SKM-1 (cell line): Measurements from ENCODE around the gene GABRD.
A peak's percentile ranks its signal among the peaks of the same experiment; 100 is the strongest.

ENCODE experiments used
- DNase-seq: peaks from one replicate; lab custom pipeline; 2025; ENCODE audit not compliant: unreplicated experiment; lab: John Stamatoyannopoulos, UW

Gene GABRD

DNA sequence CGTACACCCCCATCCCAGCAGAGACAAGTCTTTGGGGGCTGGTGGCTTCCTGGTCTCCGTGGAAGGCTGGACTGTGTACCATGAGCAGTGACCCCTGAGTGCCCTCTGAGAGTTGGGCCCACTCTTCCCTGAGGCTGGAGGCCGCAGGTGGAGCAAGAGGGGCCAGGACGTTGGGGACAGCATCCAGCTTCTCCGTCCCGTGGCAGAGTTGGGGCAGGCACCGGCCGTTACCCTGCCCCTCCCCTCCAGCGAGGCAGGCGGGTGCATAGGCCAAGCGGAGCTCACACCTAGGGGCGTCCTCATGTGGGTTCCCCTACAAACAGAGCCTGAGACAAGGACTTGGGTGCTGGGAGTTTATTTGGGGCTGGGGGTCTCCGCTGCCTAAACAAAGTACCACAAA lies 14.0 kb downstream of the GABRD start:
- no peak for DNase-seq

DNA sequence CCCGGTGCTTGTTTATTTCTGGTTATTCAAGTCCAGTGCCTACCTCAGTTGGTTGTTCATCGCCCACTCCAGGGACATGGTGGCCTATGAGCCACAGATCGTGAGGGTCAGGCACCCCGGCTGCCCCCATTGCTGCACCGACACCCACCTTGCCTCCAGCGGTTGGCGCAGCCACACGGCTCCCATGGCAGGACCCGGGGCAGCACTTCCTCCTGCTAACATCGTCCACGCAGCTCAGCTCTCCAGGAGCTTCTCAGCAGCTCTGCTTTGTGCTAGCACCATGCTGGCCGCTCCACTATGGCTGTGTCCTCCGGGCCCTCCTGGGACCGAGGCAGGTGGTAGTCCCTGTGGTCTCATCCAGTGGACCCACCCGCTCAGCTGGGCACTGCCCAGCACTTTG lies 17.1 kb downstream of the GABRD start:
- DNase-seq = no peak

GRCh38 chr1:2037314-2037979 lies 18.3 kb downstream of the GABRD start:
- no peak for DNase-seq

DNA sequence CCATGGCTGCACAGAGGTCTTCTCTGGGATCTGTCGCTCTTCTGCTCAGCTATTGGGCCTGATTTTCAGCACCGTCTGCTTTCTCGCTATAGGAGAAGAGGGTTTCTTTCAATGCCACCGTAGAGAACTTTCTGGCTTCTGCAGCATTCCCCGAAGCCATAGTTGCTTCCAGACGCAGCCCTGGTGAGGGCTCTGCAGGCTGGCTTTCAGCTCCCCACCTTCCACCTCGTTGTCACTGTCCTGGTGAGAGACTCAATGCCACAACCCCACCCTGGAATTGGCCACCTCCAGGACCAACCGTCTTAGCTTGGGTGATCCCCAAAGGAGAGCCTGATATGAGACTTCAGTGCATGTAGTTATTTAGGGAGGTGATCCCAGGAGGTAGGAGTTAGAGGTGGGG lies 19.1 kb downstream of the GABRD start:
- DNase-seq = no peak

DNA sequence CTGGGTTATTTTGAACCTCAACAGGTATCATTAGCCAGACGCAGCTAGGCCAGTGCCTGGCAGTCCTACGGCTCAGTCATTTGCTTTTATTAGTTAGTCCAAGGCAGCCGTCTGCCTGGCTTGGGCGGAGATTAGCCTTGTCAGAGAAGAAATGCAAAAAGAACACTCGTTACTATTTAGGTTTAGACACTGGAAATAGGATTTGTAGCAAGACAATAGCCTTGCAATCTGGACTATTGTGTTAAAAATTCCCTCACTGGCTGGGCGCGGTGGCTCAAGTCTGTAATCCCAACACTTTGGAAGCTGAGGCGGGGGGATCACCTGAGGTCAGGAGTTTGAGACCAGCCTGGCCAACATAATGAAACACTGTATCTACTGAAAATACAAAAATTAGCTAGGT lies 20.1 kb downstream of the GABRD start:
- no peak for DNase-seq

DNA sequence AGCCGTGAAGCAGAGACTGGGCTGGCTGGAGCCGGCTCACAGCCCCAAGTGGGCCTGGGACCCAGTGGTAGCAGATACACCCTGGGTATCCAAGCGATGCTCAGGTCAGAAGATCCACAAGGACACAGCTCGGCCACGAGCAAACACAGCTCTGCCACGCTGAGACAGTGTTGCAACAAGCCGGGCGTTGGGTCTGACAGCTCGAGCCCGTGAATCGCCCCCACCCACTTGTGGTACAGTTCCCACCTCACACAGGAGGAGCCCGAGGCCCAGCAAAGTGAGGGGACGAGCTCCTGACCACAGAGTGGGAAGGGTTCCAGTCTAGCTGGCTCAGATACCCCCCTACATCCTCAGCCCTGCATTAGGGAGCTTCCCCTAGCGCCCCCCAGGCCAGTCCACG lies 22.2 kb downstream of the GABRD start:
- no peak for DNase-seq

GRCh38 chr1:2041887-2042286 lies 22.7 kb downstream of the GABRD start:
- no peak for DNase-seq

DNA sequence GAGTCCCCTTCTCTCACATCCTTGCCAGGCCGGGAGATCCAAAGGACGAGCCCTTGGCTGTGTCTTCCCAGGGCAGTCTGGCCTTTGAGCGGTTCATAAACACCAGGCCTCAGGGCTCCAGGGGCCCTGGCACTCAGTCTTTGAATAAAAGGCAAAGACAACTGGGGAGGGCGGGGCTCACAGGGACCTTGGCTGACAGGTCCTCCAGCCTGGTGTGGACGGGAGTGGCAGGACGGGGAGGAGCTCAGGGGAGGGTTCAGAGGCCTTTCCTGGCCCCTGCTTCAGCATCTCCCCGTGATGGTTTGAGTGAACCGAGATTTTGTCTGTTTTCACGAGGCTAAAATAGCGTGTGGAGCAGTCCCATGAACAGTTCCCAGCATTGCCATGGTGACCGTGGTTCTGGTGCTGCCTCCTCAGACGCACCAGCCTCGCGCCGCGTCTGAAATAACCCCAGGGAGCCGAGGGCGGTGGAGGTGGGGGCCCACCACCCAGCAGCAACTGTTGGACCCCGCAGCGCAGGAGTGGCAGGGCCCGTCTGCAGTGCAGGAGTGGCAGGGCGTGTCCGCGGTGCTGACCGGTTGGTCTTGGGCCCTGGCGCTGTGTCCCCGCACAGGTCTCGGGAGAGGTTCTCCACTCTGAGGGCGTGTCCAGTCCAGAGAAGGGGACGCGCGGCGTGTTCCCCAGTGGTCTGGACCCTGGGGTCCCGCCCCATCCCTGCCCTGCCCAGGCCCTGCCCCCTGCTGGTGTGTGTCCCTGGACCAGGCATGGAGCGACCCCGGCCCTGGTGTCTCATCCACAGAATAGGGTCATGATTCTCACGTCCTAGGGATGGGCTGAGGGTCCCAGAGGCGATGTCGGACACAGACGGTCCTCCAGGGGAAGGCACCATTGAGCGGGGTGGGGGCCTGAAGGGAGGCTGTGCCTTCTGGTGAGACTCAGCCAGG lies 24.0 kb downstream of the GABRD start:
- DNase-seq = no peak

GRCh38 chr1:2043886-2044285 lies 24.7 kb downstream of the GABRD start:
- DNase-seq = no peak

DNA sequence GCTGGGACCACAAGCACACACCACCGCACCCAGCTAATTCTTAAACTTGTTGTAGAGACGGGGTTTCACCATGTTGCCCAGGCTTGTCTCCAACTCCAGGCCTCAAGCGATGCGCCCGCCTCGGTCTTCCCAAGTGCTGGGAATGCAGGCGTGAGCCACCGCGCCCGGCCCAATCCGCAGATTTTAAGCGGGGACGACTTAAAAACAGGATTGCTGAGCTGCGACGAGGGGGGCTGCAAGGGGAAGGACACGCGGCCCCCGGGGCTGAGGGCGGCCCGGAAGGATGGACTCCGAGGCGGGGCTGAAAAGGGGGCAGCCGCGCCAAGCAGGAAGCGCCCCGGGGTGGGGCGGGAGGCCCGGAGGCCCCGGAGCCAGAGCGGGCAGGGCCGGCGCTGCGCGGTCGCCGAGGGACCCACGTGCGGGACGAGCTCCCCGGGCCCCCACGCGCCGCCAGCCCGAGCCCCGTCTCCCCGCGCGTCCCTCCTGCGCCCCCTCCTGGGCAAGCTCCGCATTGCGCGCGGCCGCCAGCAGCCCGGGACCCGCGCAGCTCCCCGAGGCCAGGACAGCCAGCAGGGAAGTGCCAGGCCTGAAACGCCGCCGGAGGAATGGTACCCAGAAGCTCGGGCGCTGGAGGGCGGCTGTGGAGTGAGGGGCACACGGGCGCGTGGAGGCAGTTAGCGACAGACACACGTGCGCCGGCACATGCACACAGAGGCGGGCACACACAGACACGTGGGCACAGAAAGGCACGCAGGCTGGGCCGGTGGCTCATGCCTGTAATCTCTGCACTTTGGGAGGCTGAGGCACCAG lies 25.6 kb downstream of the GABRD start:
- peak; percentile 48 for DNase-seq

GRCh38 chr1:2045468-2046173 lies 26.5 kb downstream of the GABRD start:
- no peak for DNase-seq

GRCh38 chr1:2046174-2046917 lies 27.2 kb downstream of the GABRD start:
- peak; percentile 10 for DNase-seq

DNA sequence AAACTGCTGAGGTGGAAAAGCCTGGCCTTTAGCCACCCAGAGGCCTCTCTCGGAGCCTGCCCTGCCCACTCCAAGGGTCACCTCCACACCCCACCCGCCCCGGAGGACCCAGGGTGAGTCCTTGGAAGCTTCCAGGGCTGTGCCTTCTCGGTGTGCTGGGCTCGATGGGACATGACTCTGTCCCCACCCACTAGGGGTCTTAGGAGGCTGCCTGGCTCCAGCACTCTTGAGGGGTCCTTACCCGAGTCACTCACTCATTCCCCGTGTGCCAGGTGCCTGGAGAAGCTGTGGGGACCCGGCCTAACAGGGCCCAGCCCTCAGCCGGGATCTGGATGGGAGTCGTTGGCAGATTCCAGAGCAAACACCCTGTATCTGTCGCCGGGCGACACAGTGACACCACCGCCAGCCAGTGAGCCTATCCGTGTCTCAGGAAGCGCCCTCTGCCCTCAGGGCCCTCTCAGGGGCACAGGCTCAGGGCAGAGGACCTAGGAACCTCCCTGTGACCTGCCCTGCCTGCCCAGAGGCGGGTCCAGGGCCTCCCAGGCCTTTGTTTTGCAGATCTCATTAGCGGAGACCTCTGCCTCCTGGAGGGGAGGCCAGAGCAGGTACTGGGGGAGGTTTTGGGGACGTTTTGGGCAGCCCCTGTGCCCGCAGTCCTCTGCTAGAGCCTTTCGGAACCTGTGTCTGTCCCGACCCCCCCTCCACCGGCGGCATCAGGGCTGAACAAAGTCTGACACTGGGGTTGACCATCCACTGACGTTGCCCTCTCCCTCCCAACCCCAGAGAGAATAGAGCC lies 28.0 kb downstream of the GABRD start:
- DNase-seq = no peak

GRCh38 chr1:2047749-2048729 lies 28.9 kb downstream of the GABRD start:
- no peak for DNase-seq

GRCh38 chr1:2049225-2049717 lies 30.1 kb downstream of the GABRD start:
- DNase-seq = no peak

DNA sequence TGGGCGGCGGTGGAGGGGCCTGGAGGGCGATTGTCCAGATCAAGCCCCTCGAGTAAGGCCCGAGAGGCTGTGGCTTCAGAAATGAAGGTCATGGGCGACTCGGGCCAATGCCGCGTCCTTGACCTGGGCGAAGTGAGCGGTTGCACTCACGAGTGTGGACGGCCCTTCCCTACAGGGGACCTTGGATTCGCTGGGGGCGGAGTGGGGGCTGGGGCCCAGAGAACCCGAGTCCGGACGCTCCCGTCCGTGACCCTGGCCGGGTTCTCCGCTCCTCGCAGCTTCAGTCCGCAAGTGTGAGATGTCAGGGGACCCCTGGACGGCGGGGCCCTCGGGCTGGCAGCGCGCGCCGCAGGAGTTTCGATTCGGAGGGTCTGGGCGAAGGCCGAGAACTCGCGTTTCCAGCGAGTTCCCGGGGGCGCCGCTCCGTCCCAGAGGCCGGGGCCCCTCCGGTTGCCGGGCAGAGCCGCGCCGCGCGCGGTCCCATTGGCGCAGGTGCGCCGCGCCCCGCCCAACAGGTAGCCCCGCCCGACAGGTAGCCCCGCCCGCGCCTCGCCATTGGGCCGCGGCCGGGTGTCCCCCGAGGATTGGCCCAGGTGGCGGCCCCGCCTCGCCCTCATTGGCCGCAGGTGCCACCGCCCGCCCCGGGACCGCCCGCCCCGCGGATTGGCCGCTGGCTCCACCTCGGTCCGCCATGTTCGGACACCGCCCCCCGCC lies 30.7 kb downstream of the GABRD start, which contains the start of gene PRKCZ:
TSS of gene PRKCZ (plus strand) at position 694 of the 714 bp plus-strand sequence. CDS start 220 bp downstream, outside the sequence.
- DNase-seq = peak; percentile 51

DNA sequence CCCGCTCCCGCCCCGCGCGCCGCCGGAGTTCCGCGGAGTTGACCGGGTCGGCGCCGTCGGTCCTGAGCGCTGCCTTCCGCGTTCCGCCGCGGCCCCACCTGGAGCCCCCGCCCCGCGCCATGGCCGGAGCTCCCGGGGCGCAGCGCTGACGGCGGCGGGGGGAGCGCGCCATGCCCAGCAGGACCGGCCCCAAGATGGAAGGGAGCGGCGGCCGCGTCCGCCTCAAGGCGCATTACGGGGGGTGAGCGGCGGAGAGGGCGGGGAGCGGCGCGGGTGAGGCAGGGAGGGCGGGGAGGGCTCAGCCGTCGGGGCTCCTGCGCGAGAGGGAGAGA lies 31.3 kb downstream of the GABRD start:
- no peak for DNase-seq
